K562 (cell line): Measurements from ENCODE around the gene EGFR. TPM values are rescaled to one million over a fixed set of nuclear protein-coding genes. Genes with fewer than 3 reads are reported as not detected.

Experiments
- ATAC-seq: fragments of 200-7000 bp; cut with Tn5 transposase; 3 replicates; pipeline ENCODE4 v1.9.1; 2020; ENCODE audit warnings: moderate library complexity
- BruUV-seq: library from RNA; stranded (reverse); fragments of 400-500 nt; replicated peaks from 2 replicates; lab custom pipeline; 2021; lab: Mats Ljungman, UMichigan
- CTCF ChIA-PET: fragments of 300-600 bp; formaldehyde crosslinking; extraction: SDS; loops from one replicate; lab custom pipeline; 2021; ENCODE audit warnings: low intra/inter-chr PET ratio; lab: Yijun Ruan, JAX
- POLR2A ChIA-PET: fragments of 300-600, 350-650 bp; sonication (Branson Sonifier 250); formaldehyde crosslinking; extraction: SDS; loops from one replicate; lab custom pipeline; 2021; ENCODE audit warnings: antibody characterized with exemption, inconsistent platforms; lab: Yijun Ruan, JAX
- DNase-seq, 4 experiments: peaks; one replicate each; pipeline versions ENCODE4 v3.0.0 to v3.0.0-alpha.2; 2011 to 2018; ENCODE audit warnings: low spot score in 3 of 4, mixed read lengths in 3 of 4; ENCODE audit errors: extremely low read depth in 1 of 4
- FAIRE-seq: peaks from 2 replicates; lab custom pipeline; 2011; peaks lifted over from hg19 to GRCh38; lab: Jason Lieb, UNC
- H2AFZ ChIP-seq: 2 replicates; pipeline ENCODE4 v1.6.0; 2011; ENCODE audit warnings: low read depth, low read length, control low read depth, inconsistent platforms
- H3K27ac ChIP-seq: fragments of 200-600 bp; 3 replicates; pipeline ENCODE4 v1.8.0; 2011; ENCODE audit warnings: low read depth, mild to moderate bottlenecking, control low read depth, inconsistent platforms, low read length, moderate library complexity, mixed read lengths; ENCODE audit errors: extremely low read depth
- H3K27me3 ChIP-seq, 2 experiments: fragments of 300-600 bp in 1 of 2; 2 replicates in 1 of 2; 3 replicates in 1 of 2; pipeline versions ENCODE4 v1.6.0 to v1.8.0; 2011; ENCODE audit warnings: inconsistent platforms in 2 of 2, low read length in 2 of 2, mild to moderate bottlenecking in 1 of 2, mixed read lengths in 1 of 2, moderate library complexity in 1 of 2; ENCODE audit not compliant: control insufficient read depth in 2 of 2, insufficient read depth in 2 of 2
- H3K36me3 ChIP-seq: fragments of 300-600 bp; 3 replicates; pipeline ENCODE4 v1.8.0; 2011; ENCODE audit warnings: mild to moderate bottlenecking, low read length, inconsistent platforms; ENCODE audit not compliant: control insufficient read depth, insufficient read depth
- H3K4me1 ChIP-seq, 2 experiments: fragments of 200-600 bp in 1 of 2; replicated peaks in 1 of 2; 2 replicates in 1 of 2; 3 replicates in 1 of 2; pipeline versions ENCODE4 v1.5.1 to v1.8.0; 2011; ENCODE audit warnings: inconsistent platforms in 2 of 2, low read length in 2 of 2, mild to moderate bottlenecking in 1 of 2, mixed read lengths in 1 of 2, moderate library complexity in 1 of 2; ENCODE audit not compliant: control insufficient read depth in 2 of 2, insufficient read depth in 2 of 2
- H3K4me2 ChIP-seq: 2 replicates; pipeline ENCODE4 v1.6.1; 2011; ENCODE audit warnings: low read length, control low read depth, inconsistent platforms, mixed read lengths; ENCODE audit not compliant: insufficient read depth
- H3K4me3 ChIP-seq: fragments of 200-600 bp; sonication (generic), shearing (Covaris generic); 2 replicates; pipeline ENCODE4 v1.5.1; 2016; ENCODE audit warnings: control low read depth, inconsistent platforms
- H3K79me2 ChIP-seq: fragments of 200-600 bp; 3 replicates; pipeline ENCODE4 v1.8.0; 2011; ENCODE audit warnings: low read length, inconsistent platforms; ENCODE audit not compliant: control insufficient read depth, insufficient read depth
- H3K9ac ChIP-seq, 2 experiments: 2 replicates each; pipeline versions ENCODE4 v1.6.0 to v1.6.1; 2011; ENCODE audit warnings: low read depth in 2 of 2, low read length in 2 of 2, control low read depth in 1 of 2, inconsistent platforms in 1 of 2, mild to moderate bottlenecking in 1 of 2, mixed read lengths in 1 of 2; ENCODE audit not compliant: insufficient read depth in 1 of 2
- H3K9me1 ChIP-seq: one replicate; pipeline ENCODE4 v1.6.0; 2011; ENCODE audit warnings: inconsistent platforms, mild to moderate bottlenecking, low read length, moderate library complexity; ENCODE audit not compliant: control insufficient read depth, insufficient read depth
- H3K9me3 ChIP-seq: replicated peaks from 2 replicates; pipeline ENCODE4 v1.5.1; 2011; ENCODE audit warnings: low read depth, low read length, inconsistent platforms; ENCODE audit not compliant: control insufficient read depth, insufficient read depth
- H4K20me1 ChIP-seq: replicated peaks from 2 replicates; pipeline ENCODE4 v1.6.1; 2011; ENCODE audit warnings: low read length, inconsistent platforms, mixed read lengths; ENCODE audit not compliant: control insufficient read depth, insufficient read depth
- FIP1L1 ChIP-seq: fragments of 200-400 bp; formaldehyde crosslinking; IDR thresholded peaks from 2 replicates; pipeline ENCODE4 v1.6.1; 2018; ENCODE audit warnings: mild to moderate bottlenecking, low read depth, low read length; ENCODE audit not compliant: poor library complexity, severe bottlenecking
- GABPA ChIP-seq: fragments of 200-800 bp; sonication (Bioruptor generic); conservative IDR thresholded peaks from 2 replicates; pipeline ENCODE4 v1.6.1; 2016; ENCODE audit warnings: low read depth, missing genetic modification characterization, missing compliant biosample characterization
- MBD1 ChIP-seq: fragments of 250-450 bp; sonication (Bioruptor Pico); IDR thresholded peaks from 2 replicates; pipeline ENCODE4 v1.8.0; 2022; ENCODE audit warnings: inconsistent platforms
- MIER1 ChIP-seq: fragments of 450-650 bp; IDR thresholded peaks from 2 replicates; pipeline ENCODE4 v1.6.1; 2016; ENCODE audit warnings: antibody characterized with exemption, mild to moderate bottlenecking, low read depth
- PTBP1 ChIP-seq: fragments of 200-400 bp; formaldehyde crosslinking; IDR thresholded peaks from 2 replicates; pipeline ENCODE4 v1.6.1; 2017; ENCODE audit warnings: low read depth, low read length
- TAF7 ChIP-seq: fragments of 450-650 bp; IDR thresholded peaks from 2 replicates; pipeline ENCODE4 v1.6.1; 2016; ENCODE audit warnings: missing genetic modification characterization, missing compliant biosample characterization
- TCF7L2 ChIP-seq: fragments of 150-350 bp; IDR thresholded peaks from 2 replicates; pipeline ENCODE4 v1.6.1; 2016; ENCODE audit warnings: low read depth, mild to moderate bottlenecking, low read length, moderate library complexity
- XRCC4 ChIP-seq: IDR thresholded peaks from one replicate; pipeline ENCODE4 v1.6.1; 2011; ENCODE audit not compliant: insufficient read depth, insufficient read length; ENCODE audit errors: extremely low read depth
- ZNF384 ChIP-seq: IDR thresholded peaks from 2 replicates; pipeline ENCODE4 v1.6.1; 2012; ENCODE audit warnings: low read depth, low read length, improper control_type of control experiment
- ZNF785 ChIP-seq: fragments of 250-450 bp; sonication (Bioruptor Pico); IDR thresholded peaks from 2 replicates; pipeline ENCODE4 v1.4.0; 2020; ENCODE audit warnings: mild to moderate bottlenecking
- WGBS: fragments of 100-300 bp; shearing (Covaris generic); methylation state at CpG from one replicate; pipeline ENCODE4 v1.1.6; 2016; ENCODE audit warnings: low coverage, mixed read lengths; ENCODE audit not compliant: insufficient coverage; ENCODE audit errors: missing lambda C conversion rate; 5-methylcytosine and 5-hydroxymethylcytosine counted together
- in situ Hi-C: fragments of 300-500 bp; cut with MboI; formaldehyde crosslinking; loops from 4 replicates; pipeline ENCODE4 v1.15.0; 2018; ENCODE audit warnings: inconsistent platforms, mixed read lengths
- intact Hi-C: fragments of 100-400 bp; cut with micrococcal nuclease; formaldehyde crosslinking; loops from 2 replicates; pipeline ENCODE4 v1.14.2; 2022
- polyA plus RNA-seq, 8 experiments: library from polyadenylated mRNA; depleted of rRNA in 4 of 8; stranded (reverse) in 5 of 8; unstranded in 3 of 8; fragments of >200 nt; fragmentation: Nextera tagmentation in 2 of 8; fragmentation: Illumina TruSeq in 1 of 8; extraction: Ambion mirVana in 2 of 8; extraction: Trizol in 1 of 8; gene quantifications; 2 replicates each; pipeline versions ENCODE4 v1.2.1 to v1.2.3, GENCODE V29; 2011 to 2014; ENCODE audit warnings: inconsistent platforms in 1 of 8, missing spikeins in 1 of 8
- total RNA-seq, 7 experiments: library from RNA; depleted of rRNA in 6 of 7; stranded (reverse); fragments of >200 nt in 6 of 7; fragmentation: Illumina TruSeq in 2 of 7; extraction: Trizol in 2 of 7; gene quantifications; 2 replicates each; pipeline versions ENCODE4 v1.2.1 to v1.2.3, GENCODE V29; 2011 to 2021; ENCODE audit warnings: low replicate concordance in 1 of 7
- TF ChIP-seq, protein P1 (sequence below): sonication (generic); formaldehyde crosslinking; IDR thresholded peaks from 2 replicates; pipeline ENCODE4 v1.8.0; 2022; ENCODE audit warnings: mild to moderate bottlenecking, missing genetic modification reagents, borderline replicate concordance
- TF ChIP-seq, protein P2 (sequence below), 2 experiments: IDR thresholded peaks in 1 of 2; conservative IDR thresholded peaks in 1 of 2; 2 replicates each; pipeline ENCODE4 v1.6.1; 2016; ENCODE audit warnings: low read depth in 2 of 2, mild to moderate bottlenecking in 1 of 2, missing compliant biosample characterization in 1 of 2, missing genetic modification characterization in 1 of 2, moderate library complexity in 1 of 2

The EGFR gene
- total and polyA plus RNA-seq, 9 of the 15 experiments (the other 6 are each of a cell fraction or from before 2014, with no cell fraction given): 0.13 TPM; not detected in 8

DNA sequence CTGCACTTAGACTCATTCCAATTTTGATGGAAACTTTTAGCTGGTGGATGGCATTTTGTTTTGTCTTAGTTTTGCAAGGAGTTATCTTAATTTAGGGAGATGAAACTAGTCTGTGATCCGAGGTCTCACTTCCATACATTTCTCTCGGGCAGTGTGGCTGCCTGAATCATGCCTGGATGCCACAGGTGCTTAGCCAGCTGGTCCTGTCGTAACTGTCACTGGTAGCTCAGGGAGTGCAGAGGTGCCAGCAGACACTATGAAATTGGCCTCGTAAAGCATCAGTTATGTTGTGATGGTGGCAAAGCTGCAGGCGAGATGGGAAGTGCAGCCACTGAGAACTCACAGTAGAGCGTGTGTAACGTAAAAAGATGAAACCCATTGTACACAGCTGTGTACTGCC is 74.9 kb downstream of the EGFR start:
- H3K36me3 ChIP-seq: no peaks in the 10 kb centered on the region
- intact Hi-C loops (no loop called here), in situ Hi-C loops (no loop called here)
- CTCF ChIA-PET: no interaction called here
- ATAC-seq (no peak), FAIRE-seq (no peak), DNase-seq (no peak)
- H2AFZ ChIP-seq: no peak overlapping the region
- H3K27me3 ChIP-seq: peaks cover 22 to 41% of the 10 kb centered on the region in 2 experiments
- no peak overlapping the region for H3K4me3 ChIP-seq
- 3% methylated on average over 7 of the region's 7 CpGs for WGBS
- H3K27ac ChIP-seq: no peak overlapping the region
- POLR2A ChIA-PET: no interaction called here
- no peaks in the 10 kb centered on the region for H3K79me2 ChIP-seq
- H3K4me2 ChIP-seq: no peak overlapping the region
- BruUV-seq: no TSS peak
- no peaks in the 10 kb centered on the region for H3K9me3 ChIP-seq
- TF ChIP-seq TCF7L2 (no peak), MBD1 (CRISPR knock-in tag) (no peak), PTBP1 (no peak), ZNF384 (no peak), FIP1L1 (no peak), XRCC4 (no peak), GABPA (tag) (no peak), ZNF785 (CRISPR knock-in tag) (no peak), TAF7 (tag) (no peak), MIER1 (no peak)
- TF ChIP-seq, protein P1, sequence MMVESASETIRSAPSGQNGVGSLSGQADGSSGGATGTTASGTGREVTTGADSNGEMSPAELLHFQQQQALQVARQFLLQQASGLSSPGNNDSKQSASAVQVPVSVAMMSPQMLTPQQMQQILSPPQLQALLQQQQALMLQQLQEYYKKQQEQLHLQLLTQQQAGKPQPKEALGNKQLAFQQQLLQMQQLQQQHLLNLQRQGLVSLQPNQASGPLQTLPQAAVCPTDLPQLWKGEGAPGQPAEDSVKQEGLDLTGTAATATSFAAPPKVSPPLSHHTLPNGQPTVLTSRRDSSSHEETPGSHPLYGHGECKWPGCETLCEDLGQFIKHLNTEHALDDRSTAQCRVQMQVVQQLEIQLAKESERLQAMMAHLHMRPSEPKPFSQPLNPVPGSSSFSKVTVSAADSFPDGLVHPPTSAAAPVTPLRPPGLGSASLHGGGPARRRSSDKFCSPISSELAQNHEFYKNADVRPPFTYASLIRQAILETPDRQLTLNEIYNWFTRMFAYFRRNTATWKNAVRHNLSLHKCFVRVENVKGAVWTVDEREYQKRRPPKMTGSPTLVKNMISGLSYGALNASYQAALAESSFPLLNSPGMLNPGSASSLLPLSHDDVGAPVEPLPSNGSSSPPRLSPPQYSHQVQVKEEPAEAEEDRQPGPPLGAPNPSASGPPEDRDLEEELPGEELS (CRISPR knock-in tag): no peak
- TF ChIP-seq, protein P2, sequence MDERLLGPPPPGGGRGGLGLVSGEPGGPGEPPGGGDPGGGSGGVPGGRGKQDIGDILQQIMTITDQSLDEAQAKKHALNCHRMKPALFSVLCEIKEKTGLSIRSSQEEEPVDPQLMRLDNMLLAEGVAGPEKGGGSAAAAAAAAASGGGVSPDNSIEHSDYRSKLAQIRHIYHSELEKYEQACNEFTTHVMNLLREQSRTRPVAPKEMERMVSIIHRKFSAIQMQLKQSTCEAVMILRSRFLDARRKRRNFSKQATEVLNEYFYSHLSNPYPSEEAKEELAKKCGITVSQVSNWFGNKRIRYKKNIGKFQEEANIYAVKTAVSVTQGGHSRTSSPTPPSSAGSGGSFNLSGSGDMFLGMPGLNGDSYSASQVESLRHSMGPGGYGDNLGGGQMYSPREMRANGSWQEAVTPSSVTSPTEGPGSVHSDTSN (CRISPR knock-in tag; IDR thresholded peaks at IDR 0.05; ENCODE audit: low read depth): no peak
- TF ChIP-seq, protein P2 (tag; conservative IDR thresholded peaks at IDR 0.05; ENCODE audit: low read depth): no peak
- no peaks in the 10 kb centered on the region for H4K20me1 ChIP-seq
- no peaks in the 10 kb centered on the region for H3K9me1 ChIP-seq
- peaks cover 0 to 2% of the 10 kb centered on the region in 2 experiments; a peak in 1 of 5 replicates for H3K4me1 ChIP-seq
- no peak overlapping the region for H3K9ac ChIP-seq
